Endodermal cell (in vitro differentiated cells): Measurements from ENCODE around the gene IL11. TPM values are rescaled to one million over a fixed set of nuclear protein-coding genes. Genes with fewer than 3 reads are reported as not detected.

Source experiments
- DNase-seq: peaks from one replicate; pipeline ENCODE4 v3.0.0-alpha.2; 2017
- H3K27ac ChIP-seq: 2 replicates; pipeline ENCODE4 v1.5.1; 2013; ENCODE audit warnings: mild to moderate bottlenecking, low read depth, low read length, moderate library complexity
- H3K27me3 ChIP-seq: 2 replicates; pipeline ENCODE4 v1.6.1; 2013; ENCODE audit warnings: mild to moderate bottlenecking, low read length, moderate library complexity; ENCODE audit not compliant: insufficient read depth, control insufficient read depth, poor library complexity, severe bottlenecking
- H3K36me3 ChIP-seq: 2 replicates; pipeline ENCODE4 v1.7.0; 2013; ENCODE audit warnings: mild to moderate bottlenecking, low read length, moderate library complexity; ENCODE audit not compliant: control insufficient read depth, insufficient read depth
- H3K4me1 ChIP-seq: one replicate; pipeline ENCODE4 v1.7.0; 2013; ENCODE audit warnings: low read length; ENCODE audit not compliant: control insufficient read depth, insufficient read depth
- H3K4me3 ChIP-seq: 2 replicates; pipeline ENCODE4 v1.5.1; 2013; ENCODE audit warnings: mild to moderate bottlenecking, low read length, moderate library complexity
- H3K9ac ChIP-seq: 2 replicates; pipeline ENCODE4 v1.6.1; 2013; ENCODE audit warnings: mild to moderate bottlenecking, low read length, moderate library complexity; ENCODE audit not compliant: poor library complexity, severe bottlenecking; ENCODE audit errors: extremely low read depth
- H3K9me3 ChIP-seq: 2 replicates; pipeline ENCODE4 v1.6.1; 2013; ENCODE audit warnings: mild to moderate bottlenecking, low read length, moderate library complexity; ENCODE audit not compliant: control insufficient read depth
- H3K27ac Mint-ChIP-seq: 2 replicates; pipeline ENCODE4 v1.8.0; 2020; ENCODE audit warnings: mixed read lengths
- H3K27me3 Mint-ChIP-seq: 2 replicates; pipeline ENCODE4 v1.8.0; 2021; ENCODE audit warnings: mild to moderate bottlenecking, mixed read lengths; ENCODE audit not compliant: insufficient read depth
- H3K36me3 Mint-ChIP-seq: 2 replicates; pipeline ENCODE4 v1.8.0; 2020; ENCODE audit warnings: low read depth, mixed read lengths
- H3K4me1 Mint-ChIP-seq: 2 replicates; pipeline ENCODE4 v1.8.0; 2020; ENCODE audit warnings: mixed read lengths
- H3K4me3 Mint-ChIP-seq: 2 replicates; pipeline ENCODE4 v1.8.0; 2020; ENCODE audit warnings: mild to moderate bottlenecking, moderate library complexity, mixed read lengths
- H3K9me3 Mint-ChIP-seq: 2 replicates; pipeline ENCODE4 v1.8.0; 2020; ENCODE audit warnings: mild to moderate bottlenecking, mixed read lengths
- WGBS, 2 experiments: methylation state at CpG; one replicate each; pipeline versions ENCODE4 v1.1.5 to v1.1.7; 2013; ENCODE audit warnings: missing lambda C conversion rate in 2 of 2, mixed read lengths in 1 of 2; ENCODE audit not compliant: insufficient coverage in 1 of 2, insufficient read length in 1 of 2; 5-methylcytosine and 5-hydroxymethylcytosine counted together
- total RNA-seq, 2 donors: library from RNA; stranded (reverse); fragmentation: NEBNext Ultra II Directional in 1 of 2; extraction: Animal tissue kit (Norgen Biotek cat#: 25700) in 1 of 2; gene quantifications; 2 replicates in 1 of 2; 3 replicates in 1 of 2; pipeline ENCODE4 v1.2.1, GENCODE V29; 2021
- TF ChIP-seq, protein P1 (sequence below): fragments of 200-600 bp; sonication (generic); conservative IDR thresholded peaks from 2 replicates; pipeline ENCODE4 v1.5.0; 2021; ENCODE audit warnings: antibody characterized with exemption, mild to moderate bottlenecking

IL11 gene
- total RNA-seq, 2 donors from 2014 or later = 0.91 to 1.7 TPM

DNA sequence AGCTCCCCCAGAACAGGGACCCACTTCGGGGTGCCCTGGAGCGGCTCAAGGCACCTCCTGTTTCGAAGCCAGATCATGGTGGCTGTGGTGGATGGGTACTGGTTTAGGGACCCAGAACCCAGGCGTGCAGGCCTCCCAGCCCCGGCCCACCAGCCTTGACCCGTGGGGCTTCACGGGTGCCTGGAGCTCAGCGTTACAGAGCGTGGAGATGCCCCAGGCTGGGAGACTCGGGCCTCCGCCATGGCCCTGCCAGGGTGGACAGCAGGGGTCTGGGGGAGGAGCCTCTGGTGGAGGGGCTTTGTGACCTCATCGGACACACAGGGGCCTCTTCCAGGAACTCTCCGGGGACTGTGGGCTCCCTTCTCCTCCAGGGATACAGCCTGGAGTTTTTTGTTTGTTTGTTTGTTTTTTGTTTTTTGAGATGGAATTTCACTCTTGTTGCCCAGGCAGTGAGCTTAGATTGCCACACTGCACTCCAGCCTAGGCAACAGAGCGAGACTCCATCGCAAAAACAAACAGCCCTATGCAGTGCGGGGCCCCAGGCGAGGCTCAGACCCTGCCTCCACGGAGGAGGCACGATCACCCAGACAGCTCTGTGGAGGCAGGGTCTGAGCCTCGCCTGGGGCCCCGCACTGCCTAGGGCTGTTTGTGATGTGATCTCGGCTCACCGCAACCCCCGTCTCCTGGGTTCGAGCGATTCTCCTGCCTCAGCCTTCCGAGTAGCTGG lies 7.1 kb downstream of the IL11 start, which contains the start of gene GARIN5B:
GARIN5B (minus strand) TSS at position 271 of the 727 bp plus-strand sequence; CDS start at position 77, 194 bp downstream.
- TF ChIP-seq, protein P1, sequence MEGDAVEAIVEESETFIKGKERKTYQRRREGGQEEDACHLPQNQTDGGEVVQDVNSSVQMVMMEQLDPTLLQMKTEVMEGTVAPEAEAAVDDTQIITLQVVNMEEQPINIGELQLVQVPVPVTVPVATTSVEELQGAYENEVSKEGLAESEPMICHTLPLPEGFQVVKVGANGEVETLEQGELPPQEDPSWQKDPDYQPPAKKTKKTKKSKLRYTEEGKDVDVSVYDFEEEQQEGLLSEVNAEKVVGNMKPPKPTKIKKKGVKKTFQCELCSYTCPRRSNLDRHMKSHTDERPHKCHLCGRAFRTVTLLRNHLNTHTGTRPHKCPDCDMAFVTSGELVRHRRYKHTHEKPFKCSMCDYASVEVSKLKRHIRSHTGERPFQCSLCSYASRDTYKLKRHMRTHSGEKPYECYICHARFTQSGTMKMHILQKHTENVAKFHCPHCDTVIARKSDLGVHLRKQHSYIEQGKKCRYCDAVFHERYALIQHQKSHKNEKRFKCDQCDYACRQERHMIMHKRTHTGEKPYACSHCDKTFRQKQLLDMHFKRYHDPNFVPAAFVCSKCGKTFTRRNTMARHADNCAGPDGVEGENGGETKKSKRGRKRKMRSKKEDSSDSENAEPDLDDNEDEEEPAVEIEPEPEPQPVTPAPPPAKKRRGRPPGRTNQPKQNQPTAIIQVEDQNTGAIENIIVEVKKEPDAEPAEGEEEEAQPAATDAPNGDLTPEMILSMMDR = no peak
- no peaks in the 10 kb centered on the region for H3K9me3 Mint-ChIP-seq
- 73 to 88% methylated on average over 14 to 27 of the region's 27 CpGs for WGBS, 2 experiments
- no peaks in the 10 kb centered on the region for H3K36me3 Mint-ChIP-seq
- no peaks in the 10 kb centered on the region for H3K4me1 Mint-ChIP-seq
- no peak within 1 kb of the TSS for H3K27ac Mint-ChIP-seq
- no peaks in the 10 kb centered on the region for H3K9me3 ChIP-seq
- H3K27ac ChIP-seq = no peak within 1 kb of the TSS
- H3K27me3 Mint-ChIP-seq = peaks cover 39% of the 10 kb centered on the region
- H3K4me3 Mint-ChIP-seq = no peak within 1 kb of the TSS
- DNase-seq = no peak
- H3K36me3 ChIP-seq = no peaks in the 10 kb centered on the region
- H3K4me1 ChIP-seq = no peaks in the 10 kb centered on the region
- peaks cover 5% of the 10 kb centered on the region for H3K27me3 ChIP-seq
- no peak within 1 kb of the TSS for H3K9ac ChIP-seq
- H3K4me3 ChIP-seq = no peak within 1 kb of the TSS

- Mint-ChIP-seq H3K4me1 (no peaks in the 10 kb centered on the region), H3K36me3 (no peaks in the 10 kb centered on the region), H3K27ac (no peak overlapping the region), H3K4me3 (no peak overlapping the region), H3K27me3 (peaks cover 39% of the 10 kb centered on the region), H3K9me3 (no peaks in the 10 kb centered on the region)
- H3K9me3 ChIP-seq = no peaks in the 10 kb centered on the region
- H3K36me3 ChIP-seq = no peaks in the 10 kb centered on the region
- H3K4me1 ChIP-seq = no peaks in the 10 kb centered on the region
- no peak overlapping the region for H3K9ac ChIP-seq
- no peak overlapping the region for H3K27ac ChIP-seq
- WGBS, 2 experiments = 87% methylated on average over 24 to 38 of the region's 38 CpGs
- DNase-seq = no peak
- H3K27me3 ChIP-seq = peaks cover 2% of the 10 kb centered on the region
- TF ChIP-seq, protein P1 = no peak
- H3K4me3 ChIP-seq = no peak overlapping the region
Observed at GRCh38 chr19:55362174-55362989, 7.9 kb downstream of the IL11 start.

GRCh38 chr19:55360902-55361301 lies 9.4 kb downstream of the IL11 start:
- DNase-seq = no peak
- H3K4me3 ChIP-seq = no peak overlapping the region
- H3K27me3 ChIP-seq = peaks cover 17% of the 10 kb centered on the region
- Mint-ChIP-seq H3K27me3 (peaks cover 46% of the 10 kb centered on the region), H3K9me3 (no peaks in the 10 kb centered on the region), H3K27ac (no peak overlapping the region), H3K4me3 (no peak overlapping the region), H3K36me3 (no peaks in the 10 kb centered on the region), H3K4me1 (no peaks in the 10 kb centered on the region)
- WGBS, 2 experiments = 86 to 88% methylated on average over 12 to 16 of the region's 16 CpGs
- no peak overlapping the region for H3K9ac ChIP-seq
- TF ChIP-seq, protein P1 = no peak
- no peaks in the 10 kb centered on the region for H3K36me3 ChIP-seq
- no peak overlapping the region for H3K27ac ChIP-seq
- H3K9me3 ChIP-seq = no peaks in the 10 kb centered on the region
- no peaks in the 10 kb centered on the region for H3K4me1 ChIP-seq
